ENCODE measurements around the gene FEM1B.

Gene FEM1B

GRCh38 chr15:68305420-68305871 lies 27.9 kb downstream of the FEM1B start:
- no peak for TF ChIP-seq CTCF (conservative IDR thresholded peaks at IDR 0.05; ENCODE audit: low read depth, low read length)

GRCh38 chr15:68307131-68307928 lies 29.8 kb downstream of the FEM1B start:
- no peak overlapping the region for H3K4me3 ChIP-seq (ENCODE audit: low read length)
- TF ChIP-seq CTCF (conservative IDR thresholded peaks at IDR 0.05; ENCODE audit: low read depth, low read length) = no peak
- no peak for DNase-seq (ENCODE audit: low read depth)

More at GRCh38 chr15:68305420-68305871, 27.9 kb downstream of the FEM1B start:
- no peak overlapping the region for H3K4me3 ChIP-seq (ENCODE audit: low read length)
- DNase-seq (ENCODE audit: low read depth) = no peak

- H3K4me3 ChIP-seq (ENCODE audit: low read length) = no peak overlapping the region
- no peak for DNase-seq (ENCODE audit: low read depth)
- no peak for TF ChIP-seq CTCF (conservative IDR thresholded peaks at IDR 0.05; ENCODE audit: low read depth, low read length)
Observed at GRCh38 chr15:68309024-68309423, 31.5 kb downstream of the FEM1B start.

GRCh38 chr15:68310178-68310803 lies 32.7 kb downstream of the FEM1B start:
- no peak for TF ChIP-seq CTCF (conservative IDR thresholded peaks at IDR 0.05; ENCODE audit: low read depth, low read length)
- no peak for DNase-seq (ENCODE audit: low read depth)
- no peak overlapping the region for H3K4me3 ChIP-seq (ENCODE audit: low read length)

- no peak for TF ChIP-seq CTCF (conservative IDR thresholded peaks at IDR 0.05; ENCODE audit: low read depth, low read length)
- DNase-seq (ENCODE audit: low read depth) = no peak
- no peak overlapping the region for H3K4me3 ChIP-seq (ENCODE audit: low read length)
Observed at GRCh38 chr15:68310804-68311463, 33.4 kb downstream of the FEM1B start.

- TF ChIP-seq CTCF (conservative IDR thresholded peaks at IDR 0.05; ENCODE audit: low read depth, low read length) = no peak
- H3K4me3 ChIP-seq (ENCODE audit: low read length) = no peak overlapping the region
- DNase-seq (ENCODE audit: low read depth) = no peak
Observed at GRCh38 chr15:68311464-68311835, 33.9 kb downstream of the FEM1B start.

All from retinal pigment epithelial cell (primary cell).